HG02981 (cell line): ENCODE results near the gene ZNF536.

Source experiments
- ATAC-seq: cut with Tn5 transposase; IDR thresholded peaks from one replicate; pipeline ENCODE4 v1.9.1; 2021; ENCODE audit warnings: mild to moderate bottlenecking, moderate library complexity; ENCODE audit not compliant: unreplicated experiment

The ZNF536 gene

DNA sequence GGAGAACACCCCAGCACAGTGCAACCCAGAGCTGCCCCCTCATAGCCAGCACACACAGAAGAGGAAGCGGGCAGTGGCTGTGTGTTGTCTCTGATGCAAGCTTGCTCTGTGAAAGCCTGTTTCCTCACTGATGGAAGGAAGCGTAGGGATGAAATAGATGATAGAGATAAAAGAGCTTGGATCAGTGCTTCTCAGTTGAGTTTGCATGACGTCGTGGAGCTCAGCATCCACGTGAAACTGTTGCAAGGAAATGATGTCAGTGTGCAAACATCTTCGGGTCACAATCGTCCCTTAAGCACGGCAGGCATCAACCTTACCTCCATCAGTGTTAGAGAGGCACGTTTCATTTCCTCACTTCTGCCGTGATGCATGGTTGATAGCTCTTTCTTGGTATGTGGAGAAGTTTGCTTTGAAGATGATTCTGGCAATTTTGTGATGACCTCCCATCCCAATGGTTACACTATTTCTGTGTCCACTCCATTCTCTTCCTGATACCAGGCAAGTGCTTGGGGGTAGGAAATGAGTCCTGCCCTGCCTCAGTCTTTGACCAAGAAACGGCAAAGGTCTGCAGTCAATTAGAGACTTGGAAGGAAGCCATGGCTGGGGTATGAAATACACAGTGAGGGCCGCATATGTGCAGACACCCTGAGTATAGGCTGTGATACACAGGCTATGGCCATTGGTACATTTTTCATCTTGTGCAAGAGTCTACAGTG is 183.0 kb downstream of the ZNF536 start:
- no peak for ATAC-seq

DNA sequence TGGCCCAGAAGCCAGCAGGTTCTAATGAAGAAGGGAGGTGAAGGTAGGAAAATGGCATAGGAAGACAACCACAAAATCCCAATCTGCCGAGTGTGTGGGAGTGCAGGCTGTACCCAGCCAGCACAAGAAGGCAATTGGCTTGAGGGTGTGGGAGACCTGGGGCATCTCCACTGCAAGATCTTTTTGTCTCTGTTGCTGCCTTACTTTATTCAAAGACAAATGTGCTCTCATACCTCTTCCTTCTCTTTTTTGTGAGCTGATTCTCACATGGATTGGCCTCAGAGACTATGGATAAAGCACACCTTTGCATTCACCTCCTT is 183.6 kb downstream of the ZNF536 start:
- no peak for ATAC-seq

DNA sequence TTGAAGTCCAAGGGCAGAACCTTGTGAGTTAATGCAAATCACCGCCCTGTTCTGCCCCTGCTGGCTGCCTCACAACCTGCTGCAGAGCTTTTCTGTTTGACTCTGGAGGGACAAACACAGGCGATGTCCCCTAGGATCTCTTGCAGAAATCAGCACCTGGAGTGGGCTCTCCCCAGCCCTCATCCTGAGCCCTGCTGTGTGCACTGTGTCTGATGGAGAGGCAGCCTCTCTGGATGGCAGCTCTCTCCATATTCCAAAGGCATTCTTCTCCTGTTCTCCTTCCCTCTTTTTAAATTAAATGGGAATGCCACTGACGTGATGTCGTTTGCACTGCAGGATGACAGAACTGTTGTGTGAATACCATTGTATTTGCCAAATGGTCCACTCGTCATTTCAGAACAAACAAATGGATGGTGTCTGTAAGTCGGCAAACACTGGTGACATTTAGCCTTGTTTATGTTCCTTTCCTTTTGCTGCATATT is 184.1 kb downstream of the ZNF536 start:
- ATAC-seq, result no peak

DNA sequence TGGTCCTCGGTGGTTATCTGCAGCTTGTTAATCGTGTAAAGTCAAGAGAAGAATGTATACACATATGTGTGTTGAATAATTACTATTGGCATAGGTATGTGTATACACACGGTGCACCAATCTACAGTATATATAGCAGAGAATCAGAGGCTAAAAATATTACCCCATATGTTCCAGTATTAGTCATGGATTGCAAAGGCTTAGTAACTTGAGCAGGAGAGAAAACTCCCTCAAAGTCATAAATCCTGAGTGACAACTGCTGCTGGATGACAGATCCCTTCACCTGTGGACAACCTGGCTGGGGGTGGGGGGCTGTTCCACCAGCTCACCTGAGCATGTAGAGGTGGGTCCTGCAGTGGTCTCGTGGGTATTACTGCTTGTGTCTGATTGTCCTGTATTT is 185.0 kb downstream of the ZNF536 start:
- ATAC-seq, result no peak

DNA sequence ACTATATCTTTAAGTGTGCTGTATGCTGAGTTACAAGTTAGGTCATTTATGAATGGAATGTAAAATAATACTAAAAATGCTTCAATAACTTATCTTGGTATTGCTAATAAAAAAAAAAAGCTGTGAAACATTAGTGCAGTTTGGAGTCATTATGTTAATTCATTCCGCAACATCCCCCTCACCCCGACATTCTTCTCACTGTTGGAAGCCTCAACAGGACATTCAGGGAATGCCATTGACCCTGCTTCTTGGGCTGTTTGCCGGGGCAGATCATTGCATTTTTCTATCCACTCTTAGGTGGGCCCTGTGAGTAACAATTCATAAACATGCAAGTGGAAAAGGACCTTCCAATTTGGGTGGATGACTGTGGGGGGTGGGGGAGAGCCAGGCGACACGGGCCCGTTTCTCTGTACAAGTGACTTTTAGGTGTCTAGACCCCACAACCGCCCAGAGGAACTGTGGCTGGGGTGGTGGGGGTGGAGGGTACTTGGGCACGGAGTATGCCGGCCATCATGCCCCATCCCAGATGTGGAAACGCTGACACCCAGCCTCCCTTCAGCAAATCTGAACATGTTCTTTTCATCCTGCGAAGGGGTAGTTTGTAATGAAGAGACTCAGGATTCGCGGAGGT is 185.9 kb downstream of the ZNF536 start:
- no peak for ATAC-seq

DNA sequence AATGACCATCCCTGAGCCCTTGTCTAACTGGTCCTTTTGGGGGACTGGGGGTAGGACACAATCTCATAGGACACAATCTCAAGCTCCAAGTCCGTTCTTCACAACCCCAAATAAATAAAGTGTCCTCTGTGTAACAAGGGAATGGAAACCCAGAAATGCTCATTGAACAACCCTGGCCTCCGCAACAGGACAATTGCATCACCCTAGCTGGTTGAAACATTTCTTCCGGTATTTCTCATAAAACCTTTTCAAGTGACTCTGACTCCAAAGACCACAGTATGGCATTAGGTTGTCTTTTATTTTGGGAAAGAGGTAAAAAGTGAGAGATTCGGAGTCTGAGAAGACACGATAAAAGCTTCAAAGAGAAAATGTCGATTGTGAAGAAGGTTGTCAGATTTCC is 186.6 kb downstream of the ZNF536 start:
- no peak for ATAC-seq

DNA sequence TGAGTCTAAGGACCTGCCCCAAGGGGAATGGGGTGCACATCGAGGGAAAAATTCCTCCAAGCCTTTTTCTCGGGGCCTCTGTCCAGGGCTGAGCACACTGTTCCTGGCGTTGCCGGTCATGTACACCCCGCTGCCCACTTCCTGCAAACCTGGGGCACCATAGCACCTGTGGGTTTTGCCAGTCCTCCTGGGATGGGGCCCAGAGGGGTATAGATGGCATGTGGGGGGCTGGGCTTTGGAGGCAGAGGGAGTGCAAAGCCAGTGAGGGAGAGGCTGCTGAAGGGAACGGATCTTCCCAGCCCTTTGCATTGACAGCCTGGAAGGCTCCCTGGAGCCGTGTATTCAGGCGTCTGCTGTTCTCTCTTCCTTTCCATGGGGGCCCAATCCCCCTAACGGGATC is 187.3 kb downstream of the ZNF536 start:
- no peak for ATAC-seq

DNA sequence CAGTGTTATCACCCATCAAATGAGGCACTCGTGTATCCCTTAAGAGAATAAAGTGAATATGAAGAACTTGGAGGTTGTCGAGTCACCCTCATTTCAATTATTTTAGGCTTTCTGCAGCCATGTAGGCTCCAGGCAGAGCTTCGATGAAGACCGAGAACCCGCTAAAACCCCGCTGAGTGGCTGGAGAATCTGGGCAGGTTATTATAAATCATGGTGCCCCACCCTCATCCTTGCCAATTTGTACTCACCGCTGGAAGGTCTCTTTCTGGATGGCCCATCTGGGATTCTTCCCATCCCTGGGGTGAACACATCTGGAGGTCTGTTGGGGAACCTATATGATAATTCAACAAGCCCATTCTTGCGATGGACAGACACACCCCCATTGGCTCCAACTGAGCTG is 190.8 kb downstream of the ZNF536 start:
- ATAC-seq, result no peak

DNA sequence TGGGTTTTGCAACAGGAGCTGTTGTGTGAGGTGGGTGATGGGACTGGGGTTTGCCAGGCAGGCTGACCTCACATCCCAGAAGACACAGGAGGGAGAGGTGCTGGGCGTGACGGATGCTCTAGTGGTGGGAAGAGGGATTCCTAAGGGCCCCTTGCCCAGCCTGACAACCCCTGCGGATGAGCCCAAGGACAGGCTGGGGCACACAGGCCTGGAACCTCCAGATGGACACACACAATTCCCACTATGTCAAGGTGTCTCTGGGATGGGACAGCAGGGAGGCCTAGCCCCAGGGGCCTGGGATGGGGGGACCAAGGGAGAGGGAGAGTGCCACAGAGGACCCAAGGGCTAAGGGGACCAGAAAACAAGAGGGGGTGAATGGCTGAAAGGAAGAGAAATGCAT is 191.5 kb downstream of the ZNF536 start:
- ATAC-seq, result no peak

DNA sequence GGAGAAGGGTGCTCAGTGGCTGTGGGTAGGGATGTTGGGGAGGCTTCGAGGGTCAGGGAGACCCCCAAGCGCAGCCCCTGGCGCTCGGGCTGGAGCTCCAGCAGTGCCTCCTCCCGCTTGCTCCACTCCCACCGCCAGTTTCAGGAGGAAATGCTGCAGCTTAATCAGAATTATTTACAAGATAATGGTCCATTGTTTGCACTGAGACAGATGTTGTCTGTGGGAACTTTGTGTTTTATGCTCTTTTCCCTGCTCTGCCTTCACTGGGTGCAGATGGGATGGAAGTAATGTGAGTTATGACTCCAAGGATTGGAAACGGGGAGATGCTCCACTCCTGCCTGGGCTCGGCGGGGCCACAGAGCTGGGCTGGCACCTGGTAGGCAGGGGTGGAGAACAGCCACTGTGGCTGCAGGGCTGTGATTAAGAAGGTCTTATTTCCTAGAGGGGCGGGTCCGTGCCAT is 192.4 kb downstream of the ZNF536 start:
- ATAC-seq, result no peak

DNA sequence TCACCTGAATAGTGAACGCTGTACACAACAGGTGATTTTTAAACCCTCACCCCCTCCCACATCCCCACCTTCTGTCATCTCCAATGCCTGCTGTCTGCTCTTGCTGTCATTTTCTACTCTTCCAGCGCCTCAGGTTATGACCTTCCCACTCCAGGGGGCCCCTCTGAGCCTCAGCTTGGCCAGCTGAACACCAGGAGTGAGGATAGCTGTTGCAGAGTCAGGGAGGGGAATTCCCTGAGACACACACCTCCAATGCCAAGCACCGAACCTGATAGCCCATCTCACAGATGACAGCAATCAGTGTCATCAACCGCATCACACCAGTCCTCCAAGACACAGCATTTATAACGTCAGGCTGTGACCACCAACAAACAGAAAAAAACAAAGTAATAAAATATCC is 193.5 kb downstream of the ZNF536 start:
- no peak for ATAC-seq

DNA sequence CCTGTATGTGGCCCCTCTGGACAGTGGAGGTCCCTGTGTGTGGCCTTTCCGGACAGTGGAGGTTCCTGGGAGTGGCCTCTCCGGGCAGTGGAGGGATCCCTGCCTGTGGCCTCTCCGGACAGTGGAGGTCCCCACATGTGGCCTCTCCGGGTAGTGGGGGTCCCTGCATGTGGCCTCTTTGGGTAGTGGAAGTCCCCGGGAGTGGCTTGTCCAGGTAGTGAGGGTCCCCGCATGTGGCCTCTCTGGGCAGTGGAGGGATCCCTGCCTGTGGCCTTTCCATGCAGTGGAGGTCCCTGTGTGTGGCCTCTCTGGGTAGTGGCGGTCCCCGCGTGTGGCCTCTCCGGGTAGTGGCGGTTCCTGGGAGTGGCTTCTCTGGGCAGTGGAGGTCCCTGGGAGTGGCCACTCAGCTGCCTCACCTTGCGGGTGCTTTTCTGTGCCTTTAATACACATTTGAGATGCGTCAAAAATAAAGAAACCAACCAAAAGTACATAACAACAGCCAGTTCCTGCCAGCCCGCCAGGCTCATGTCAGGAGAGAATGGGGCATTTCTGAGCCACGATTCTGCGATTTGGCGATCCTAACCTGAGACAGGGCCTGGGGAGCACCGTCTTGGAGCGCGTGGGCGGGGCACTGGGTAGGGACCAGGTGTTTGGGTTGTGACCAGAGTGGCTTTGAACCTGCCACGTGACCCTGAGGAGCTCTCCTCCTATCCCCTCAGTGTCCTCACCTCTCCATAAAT is 194.7 kb downstream of the ZNF536 start:
- ATAC-seq, result no peak

DNA sequence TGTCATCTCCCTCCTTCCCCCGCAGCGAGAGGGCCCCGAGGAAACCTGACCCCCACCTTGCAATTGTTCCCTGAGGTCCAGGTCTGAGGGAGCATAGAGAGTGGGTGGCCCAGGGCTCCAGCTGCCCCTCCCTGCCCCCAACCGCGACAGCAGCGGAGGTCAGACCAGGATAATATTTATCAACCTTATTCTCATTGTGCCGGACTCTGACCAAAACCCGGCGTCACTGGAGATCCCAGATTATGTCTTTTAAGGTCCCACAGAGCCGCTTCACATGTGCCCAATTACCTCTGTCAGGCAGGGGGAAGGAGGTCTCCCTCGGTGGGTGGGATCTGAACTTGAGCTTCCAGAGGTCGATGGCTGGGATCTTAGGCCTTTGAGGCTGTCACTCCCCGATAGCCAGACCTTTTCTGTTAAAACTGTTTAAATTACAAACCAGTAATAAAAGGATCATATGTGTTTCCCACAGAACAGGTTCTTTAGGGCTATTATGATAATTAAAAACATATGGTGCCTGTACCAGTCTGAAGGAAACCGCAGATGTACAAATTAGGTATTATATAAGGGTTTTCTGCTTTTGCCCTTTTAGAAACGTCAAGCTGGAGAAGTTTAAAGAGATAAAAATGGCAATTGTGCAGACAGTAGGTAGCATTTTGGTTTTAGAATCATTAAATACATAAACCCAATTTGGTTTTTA is 195.5 kb downstream of the ZNF536 start:
- no peak for ATAC-seq

DNA sequence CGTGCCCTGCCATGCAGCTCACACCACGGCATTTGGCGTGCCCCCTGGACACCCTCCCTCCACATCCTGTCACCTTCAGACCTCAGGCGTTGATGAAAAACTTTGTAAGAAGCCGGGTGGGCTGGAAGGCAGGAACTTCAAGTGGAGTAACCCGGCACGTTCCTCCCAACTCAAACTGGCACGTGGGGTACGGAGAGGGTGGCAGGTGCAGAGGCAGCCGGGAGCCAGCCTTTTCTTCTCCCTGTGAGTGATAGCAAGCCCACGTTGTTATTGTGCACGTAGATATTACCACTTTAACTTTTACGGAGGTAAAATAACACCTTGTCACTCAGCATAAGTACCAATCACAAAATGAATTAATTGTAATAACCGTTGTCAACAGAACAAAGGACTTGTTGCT is 198.0 kb downstream of the ZNF536 start:
- ATAC-seq, result no peak

DNA sequence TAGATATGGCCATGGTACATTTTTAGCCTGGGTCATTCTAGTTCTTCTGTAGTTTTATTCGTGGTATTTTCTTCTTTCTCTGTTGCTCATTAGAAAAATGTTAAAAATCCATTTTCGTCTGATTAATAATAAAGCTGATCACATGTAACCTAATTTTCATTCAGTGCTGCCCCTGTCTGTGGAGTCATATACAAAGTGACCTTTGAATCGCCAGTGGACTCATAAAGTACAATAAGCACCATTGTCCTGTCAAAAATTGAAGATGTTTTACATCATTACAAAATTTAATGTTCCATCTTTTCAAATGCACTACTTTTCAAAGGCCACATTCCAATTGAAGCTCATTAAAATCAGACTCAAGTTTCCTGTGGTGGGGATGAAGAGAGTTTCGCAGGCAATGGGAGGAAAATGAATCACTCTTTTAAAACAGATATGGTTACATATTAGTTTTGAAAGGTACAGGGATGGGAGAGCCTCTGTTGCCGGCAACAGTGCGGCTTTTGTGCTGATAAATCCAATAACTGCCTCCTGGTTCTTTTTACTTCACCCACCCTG is 205.4 kb downstream of the ZNF536 start:
- no peak for ATAC-seq

DNA sequence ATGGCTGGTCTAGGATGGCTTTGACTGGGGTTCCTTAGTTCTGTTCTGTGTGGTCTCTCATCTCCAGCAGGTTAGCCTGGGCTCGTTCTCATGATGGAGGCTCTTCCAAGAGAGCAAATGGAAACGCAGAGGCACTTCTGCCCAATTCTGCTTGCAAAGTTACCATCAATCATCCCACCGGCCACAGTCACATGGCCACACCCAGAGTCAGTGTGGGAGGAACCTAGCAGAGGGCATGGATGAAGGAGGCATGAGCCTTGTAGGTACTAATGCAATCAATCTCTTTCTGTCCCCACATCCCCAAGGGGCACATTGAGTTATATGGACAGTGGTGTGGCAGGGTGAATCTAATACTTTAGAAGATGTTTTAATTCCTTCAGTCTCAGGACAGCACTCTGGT is 207.2 kb downstream of the ZNF536 start:
- ATAC-seq, result no peak

DNA sequence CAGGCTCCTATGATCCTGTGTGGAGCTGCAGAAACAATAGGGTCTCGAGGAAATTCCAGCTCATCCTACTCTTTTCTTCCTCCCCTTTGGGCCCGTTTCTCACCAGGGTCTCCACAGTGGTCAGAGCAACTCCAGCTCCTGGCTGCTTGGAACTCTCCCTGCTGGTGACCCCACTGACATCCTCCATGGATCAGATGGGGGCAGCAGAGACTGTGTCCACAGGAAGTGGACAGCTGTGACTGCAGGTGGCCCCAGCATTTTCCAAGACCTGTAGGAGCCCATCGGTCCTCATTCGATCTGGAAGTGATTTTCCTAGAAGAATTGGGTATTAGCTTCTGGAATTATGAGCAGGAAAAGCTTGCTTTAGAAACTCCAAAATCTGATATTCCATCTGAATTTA is 208.5 kb downstream of the ZNF536 start:
- ATAC-seq, result no peak

DNA sequence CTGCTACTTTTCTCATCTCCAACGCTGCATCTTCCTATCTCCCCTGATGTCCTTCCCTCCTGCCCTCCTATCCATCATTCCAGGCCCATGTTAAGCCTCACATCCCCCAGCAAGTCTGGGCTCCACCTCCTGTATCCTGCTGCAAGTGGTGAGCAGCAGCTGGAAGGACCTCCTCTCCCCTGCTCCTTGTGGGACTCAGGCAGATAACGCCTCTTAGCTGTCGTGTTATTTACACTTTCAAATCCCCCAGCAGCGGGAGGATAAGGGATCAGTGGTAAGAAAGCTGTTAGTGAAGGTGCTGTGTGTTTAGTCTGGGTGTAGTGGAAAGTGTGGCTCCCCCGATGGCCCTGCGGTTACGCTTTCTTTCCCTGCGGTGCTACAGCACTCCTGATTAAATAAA is 211.9 kb downstream of the ZNF536 start:
- ATAC-seq, result no peak

DNA sequence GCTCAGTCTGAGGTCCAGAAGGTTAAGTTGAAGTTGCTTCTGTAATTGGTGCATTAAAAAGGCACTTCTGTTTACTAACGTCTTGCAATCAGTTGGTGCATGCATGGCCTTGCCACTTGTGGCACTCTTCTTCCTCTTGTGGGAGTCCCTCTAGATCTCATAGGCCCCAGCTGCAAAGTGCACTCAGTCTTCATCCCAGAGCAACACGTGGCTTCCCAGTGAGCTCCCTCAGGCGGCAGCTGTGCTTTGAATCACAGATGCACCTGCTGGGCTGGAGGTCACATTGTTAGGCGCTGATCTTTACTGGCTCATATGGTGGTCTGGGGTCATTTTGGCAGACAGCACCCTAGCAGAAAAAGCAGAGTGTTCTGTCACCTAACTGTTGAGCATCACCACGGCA is 215.7 kb downstream of the ZNF536 start:
- no peak for ATAC-seq

DNA sequence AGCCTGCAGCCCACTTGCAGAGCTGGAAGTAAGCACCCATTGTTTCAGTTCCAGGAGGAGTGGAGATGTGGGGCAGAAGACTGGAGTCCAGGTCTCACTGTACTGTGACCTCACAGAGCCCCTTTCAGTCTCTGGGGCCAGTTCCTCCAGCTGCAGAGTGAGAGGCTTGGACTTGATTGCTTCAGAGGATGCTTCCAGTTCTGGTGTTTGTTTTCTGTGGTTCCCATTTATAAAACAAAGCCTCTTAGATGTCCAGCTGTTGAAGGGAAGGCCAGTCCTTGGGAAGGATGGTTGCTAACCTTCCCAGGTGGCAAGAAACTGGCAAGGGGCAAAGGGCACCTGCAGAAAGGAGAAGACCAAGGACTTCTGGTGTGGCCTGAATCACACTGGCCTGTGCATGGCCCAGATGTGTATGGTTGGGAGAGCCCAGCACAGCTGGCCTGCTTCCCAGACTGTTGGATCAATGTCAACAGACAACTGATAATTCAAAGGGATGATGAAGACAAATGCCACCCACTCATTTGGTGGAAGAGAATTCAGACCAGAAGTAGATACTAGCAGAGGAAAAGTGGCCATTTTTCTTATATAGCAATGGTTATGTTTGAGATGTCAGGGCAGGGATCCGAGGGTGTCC is 218.5 kb downstream of the ZNF536 start:
- no peak for ATAC-seq

DNA sequence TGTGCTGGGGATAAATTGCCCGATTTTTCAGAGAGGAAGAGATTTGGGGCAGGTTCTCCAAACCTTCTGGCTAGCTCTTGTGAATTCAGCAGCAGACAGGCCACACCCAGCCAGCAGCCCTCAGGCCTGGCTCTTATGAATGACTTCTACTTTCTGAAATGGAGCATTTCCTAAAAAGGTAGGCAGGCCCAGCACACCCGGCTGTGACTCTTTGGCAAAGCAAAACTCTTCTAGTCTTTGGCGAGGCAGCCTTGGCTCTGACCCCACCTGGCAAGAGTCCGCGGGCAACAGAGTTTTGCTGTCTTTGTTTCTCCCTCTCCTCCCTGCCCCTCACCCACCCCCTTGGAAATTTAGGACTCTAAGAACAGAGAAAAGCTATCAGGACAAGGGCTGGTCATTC is 221.2 kb downstream of the ZNF536 start:
- ATAC-seq, result no peak
